NCI-H2081 treated with DMSO at 0.1 percent for 48 hours (cell line): ENCODE data around the gene INSIG2.

ENCODE experiments used
- DNase-seq: peaks from one replicate; lab custom pipeline; 2025; lab: John Stamatoyannopoulos, UW

Gene INSIG2

DNA sequence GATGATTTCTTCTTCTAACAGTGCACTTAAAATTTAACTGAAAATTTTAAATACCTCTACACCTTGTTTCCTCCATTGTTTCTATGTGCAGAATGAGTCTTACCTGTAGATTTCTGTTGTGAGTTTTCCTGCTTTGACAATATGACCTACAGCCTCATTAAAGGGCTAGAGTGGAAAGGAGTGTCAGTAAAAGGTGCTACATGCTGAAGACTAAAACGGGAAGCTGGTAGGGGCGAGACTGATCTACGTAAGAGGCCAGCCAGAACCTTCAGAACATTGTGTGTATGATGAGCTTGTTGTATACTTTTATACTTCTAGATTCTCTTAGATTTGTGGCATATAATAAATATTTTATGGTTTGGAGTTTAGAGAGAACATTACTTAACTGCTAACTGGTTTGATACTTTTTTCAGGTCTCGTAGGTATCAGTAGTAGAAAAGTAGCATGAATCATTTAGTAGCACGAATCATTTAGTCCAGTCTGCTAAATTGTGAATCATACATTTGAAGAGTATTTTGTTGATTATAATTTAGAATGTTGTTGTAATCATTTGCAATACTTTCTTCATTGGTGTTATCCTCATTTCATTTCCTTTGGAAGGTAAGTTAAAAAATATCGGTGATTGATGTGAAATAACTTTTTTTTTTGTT is 14.3 kb downstream of the INSIG2 start:
- DNase-seq = no peak

DNA sequence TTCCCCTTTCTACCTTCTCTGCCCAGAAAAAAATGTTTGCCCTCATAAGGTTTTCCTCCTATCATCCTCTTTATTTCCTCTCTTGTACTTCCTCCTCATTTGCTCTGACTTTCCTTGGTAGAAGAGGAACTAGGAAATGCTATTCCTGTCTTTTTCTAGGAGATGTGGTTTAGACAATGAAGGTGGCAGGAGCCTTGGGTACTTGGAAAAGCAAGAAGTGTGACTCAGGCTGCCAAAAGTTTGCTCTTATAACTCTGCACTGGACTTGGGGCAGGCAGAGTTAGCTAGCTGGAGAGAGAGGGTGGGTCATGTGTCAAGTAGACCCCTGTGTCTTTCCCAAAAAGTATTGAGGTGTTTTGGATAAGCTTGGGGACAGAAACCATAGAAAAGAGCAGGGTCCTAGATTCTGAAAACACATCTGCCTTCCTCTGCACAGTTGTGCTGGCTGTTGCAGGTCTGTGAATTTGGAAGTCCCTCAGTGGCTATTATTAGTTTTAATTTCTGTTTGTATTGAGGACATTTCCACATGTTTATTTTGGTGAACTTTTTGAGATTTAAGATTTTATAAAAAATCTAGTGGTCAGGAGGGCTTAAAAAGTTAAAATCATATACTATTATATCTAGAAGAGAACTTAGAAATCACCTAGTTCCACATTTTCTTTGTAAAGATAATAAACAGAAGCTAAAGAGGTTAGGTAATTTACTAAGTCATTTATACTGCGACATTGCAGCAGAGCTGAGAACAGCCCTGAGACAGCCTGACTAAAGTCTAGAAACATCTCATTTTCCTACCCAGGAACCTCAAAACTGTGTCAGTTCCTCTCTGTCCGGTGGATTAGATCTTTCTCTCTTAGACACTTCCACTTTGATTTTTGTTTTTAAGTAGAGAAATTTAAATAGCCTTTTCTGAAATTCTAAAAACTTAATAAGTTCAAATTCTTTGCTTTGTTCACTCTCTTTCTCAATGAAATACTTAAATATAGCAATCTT is 16.0 kb downstream of the INSIG2 start:
- DNase-seq = no peak

- DNase-seq = no peak
These were observed 17.2 kb downstream of the INSIG2 start for GRCh38 chr2:118105497-118105896.

GRCh38 chr2:118106926-118107325 is 18.7 kb downstream of the INSIG2 start:
- DNase-seq = no peak

- no peak for DNase-seq
These were observed 22.0 kb downstream of the INSIG2 start for GRCh38 chr2:118110310-118110709.

GRCh38 chr2:118110991-118111390 is 22.7 kb downstream of the INSIG2 start:
- no peak for DNase-seq

GRCh38 chr2:118112771-118113334 is 24.6 kb downstream of the INSIG2 start:
- DNase-seq = no peak

- no peak for DNase-seq
These were observed 26.6 kb downstream of the INSIG2 start for GRCh38 chr2:118114863-118115262.

GRCh38 chr2:118115761-118116160 is 27.5 kb downstream of the INSIG2 start:
- DNase-seq = no peak

GRCh38 chr2:118118479-118118878 is 30.2 kb downstream of the INSIG2 start:
- DNase-seq = no peak

GRCh38 chr2:118119158-118119727 is 31.0 kb downstream of the INSIG2 start:
- no peak for DNase-seq

- no peak for DNase-seq
These were observed 31.6 kb downstream of the INSIG2 start for GRCh38 chr2:118119761-118120400.

DNA sequence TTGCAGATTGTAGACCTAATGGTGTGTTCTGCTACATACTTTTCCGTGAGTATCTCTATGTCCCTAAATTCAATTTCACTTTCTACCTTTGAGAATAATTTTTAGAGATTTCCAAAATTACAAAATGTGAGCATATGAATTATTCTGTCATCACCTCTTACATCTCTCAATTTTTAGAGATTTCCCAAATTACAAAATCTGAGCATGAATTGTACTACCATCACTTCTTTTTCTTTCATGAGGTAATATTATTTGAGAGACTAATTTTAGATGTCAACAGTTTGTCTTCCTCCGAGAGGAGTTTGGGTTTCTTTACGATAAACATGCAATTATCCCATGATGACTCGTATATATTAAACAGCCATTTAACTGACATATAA is 32.1 kb downstream of the INSIG2 start:
- DNase-seq = no peak

DNA sequence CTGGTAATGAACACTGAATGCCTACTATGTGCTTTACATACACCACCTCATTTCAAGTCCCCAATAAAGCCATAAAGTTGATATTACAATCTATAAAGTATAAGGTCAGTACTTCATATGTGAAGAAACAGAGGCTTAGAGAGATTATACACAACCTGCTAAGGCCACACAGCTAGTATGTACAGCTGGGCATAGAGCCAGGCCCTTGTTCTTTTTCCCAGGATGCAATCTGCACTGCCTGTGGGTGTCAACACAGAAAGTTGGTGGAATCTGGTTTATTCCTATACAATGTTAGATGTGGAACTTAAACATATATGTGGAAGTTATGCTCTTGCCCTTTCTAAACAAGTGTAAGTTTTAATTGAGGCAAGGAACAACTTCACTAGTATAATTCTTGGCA is 32.8 kb downstream of the INSIG2 start:
- DNase-seq = no peak

DNA sequence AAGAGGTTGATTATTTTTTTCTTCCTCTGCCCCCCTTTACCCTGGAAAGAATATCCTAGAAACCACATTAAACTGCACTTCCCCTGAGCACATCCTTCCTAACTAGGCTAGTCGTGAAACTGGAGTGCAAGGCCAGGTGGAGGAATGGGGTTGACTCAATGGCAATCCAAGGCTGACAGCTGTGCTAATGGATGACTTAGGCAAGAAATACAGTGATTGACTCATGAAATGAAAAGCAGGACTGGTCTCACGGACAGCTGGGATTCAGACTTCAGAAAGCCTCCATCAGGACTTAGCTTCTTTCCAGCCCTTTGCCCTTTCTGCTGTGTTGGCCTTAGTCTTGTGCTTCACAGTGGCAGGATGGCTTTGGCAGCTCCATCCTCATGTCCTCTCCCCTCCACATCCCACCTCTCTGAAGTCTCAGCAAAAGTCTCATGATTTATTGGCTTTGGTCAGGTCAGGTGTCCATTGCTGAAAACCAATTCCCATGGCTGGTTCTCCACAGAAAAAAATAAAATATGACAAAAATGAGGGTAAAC is 33.8 kb downstream of the INSIG2 start:
- DNase-seq = no peak

DNA sequence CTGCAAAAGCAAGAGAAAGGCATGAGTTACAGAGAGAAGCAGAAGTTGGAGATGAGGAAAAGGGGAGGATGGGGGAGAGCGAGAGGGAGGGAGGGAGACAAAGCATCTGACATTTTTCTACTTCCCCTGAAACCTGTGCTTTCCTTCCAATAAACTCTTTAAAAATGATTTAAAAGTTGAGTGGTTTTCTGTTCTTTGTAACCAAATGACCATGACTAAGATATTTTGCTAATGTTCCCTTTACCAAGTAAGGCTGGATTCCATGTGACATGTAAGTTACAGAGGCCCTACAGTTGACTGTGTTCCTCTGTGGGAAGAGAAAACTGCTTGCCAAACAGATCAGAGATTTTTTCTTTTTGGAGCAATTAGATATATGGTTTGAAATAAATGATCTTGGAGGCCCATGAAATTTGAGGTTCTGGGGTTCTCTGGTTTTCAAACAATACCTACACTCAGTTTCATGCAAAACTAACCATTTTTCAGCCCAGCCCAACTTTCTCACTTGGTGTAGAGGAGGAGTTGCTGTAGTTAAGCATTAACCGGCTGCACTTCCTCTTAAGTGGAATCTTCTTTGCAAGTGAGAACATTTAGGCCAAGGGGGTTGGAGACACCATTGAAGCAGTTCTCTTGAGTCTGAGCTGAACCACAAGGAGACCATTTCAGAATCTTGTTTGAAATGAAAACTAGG is 34.5 kb downstream of the INSIG2 start:
- no peak for DNase-seq

DNA sequence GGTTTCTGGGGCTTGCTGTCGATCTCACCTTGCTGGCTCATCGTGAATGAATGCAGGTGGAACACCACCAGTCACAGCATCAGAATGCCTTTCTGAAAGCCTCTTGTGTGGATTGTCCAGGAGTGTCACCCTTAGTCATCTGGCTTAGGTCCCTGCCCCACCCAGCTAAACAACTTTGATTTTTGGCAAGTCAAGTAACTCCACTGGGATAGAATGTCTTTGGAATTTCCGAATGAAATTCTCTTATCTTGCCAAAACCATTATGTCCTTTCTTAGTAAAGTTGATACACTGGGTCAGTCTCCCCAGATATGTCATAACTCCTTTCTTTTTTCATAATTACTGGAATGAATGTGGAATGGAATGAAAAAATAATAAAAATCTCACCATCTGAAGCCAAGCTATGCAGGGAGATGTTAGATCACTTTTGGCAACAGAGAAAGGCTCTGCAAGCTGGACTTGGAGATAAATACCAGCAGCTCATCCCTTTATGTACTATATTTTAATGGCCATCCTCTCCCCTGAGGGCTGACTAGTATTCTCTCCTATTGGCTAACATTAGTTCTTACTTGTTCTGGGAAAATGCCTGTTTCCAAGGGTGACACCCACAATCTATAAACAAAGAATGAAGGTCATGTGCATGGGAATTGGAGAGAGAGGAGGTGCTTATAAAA is 35.4 kb downstream of the INSIG2 start:
- DNase-seq = no peak

DNA sequence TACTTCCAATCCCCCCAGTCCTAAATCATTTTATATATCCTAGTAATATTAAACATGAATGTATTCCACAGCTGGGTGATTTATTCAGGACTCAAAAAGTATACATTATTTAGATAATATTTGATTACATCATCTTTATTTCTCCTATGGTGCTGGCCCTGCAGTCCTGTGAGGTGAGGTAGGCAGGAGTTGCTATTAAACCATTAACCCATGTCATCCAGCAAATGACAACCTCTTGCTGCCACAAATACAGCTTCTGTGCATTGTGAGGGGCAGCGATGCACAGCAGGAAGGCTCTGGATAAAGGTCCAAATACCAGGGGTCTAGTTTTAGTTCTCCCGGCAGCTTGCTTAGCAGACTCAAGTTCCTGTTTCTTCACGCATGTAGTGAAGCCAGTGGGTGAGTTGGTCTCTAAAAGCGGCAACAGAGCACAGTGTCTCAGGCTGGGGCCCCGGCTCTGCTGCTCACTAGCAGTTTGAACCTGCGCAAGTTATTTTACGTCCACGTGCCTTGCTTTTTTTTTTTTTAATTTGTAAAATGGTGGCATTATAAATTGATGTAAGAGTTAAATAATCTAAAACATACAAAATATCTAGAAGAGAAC is 36.1 kb downstream of the INSIG2 start:
- DNase-seq = no peak

- DNase-seq = no peak
These were observed 39.0 kb downstream of the INSIG2 start for GRCh38 chr2:118127250-118127649.

DNA sequence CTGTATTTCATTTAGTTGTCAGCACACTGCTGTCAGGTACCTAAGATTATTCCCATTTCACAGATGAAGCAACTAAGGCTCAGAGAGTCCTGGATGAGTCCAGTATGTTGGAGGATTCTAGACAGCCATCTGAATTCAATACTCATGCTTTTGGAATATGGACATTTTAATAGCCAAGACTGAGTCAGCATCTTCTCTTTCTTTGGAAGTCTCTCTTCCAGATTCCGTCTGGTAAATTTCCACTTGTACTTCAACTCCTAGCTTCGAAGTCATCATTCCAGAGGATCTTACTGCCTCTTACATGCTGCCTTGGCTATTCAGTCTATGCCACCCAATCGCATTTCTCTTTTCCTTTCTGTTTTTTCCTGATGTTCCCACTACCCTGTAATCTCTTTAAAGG is 40.6 kb downstream of the INSIG2 start:
- DNase-seq = no peak
